Measurements from ENCODE around the gene PTPN2. TPM values are rescaled to one million over a fixed set of nuclear protein-coding genes. Genes with fewer than 3 reads are reported as not detected.

PTPN2 gene
- total and polyA plus RNA-seq, 9 of the 15 experiments (the other 6 are each of a cell fraction or from before 2014, with no cell fraction given), result 36.6 to 66.4 (median 43.8) TPM

GRCh38 chr18:12884406-12885323, 628 bp upstream of the PTPN2 start (continued):
- TF ChIP-seq VEZF1 (CRISPR knock-in tag; IDR thresholded peaks at IDR 0.05) (0 out of 2 replicates have a peak, but pooled peaks have one; percentile 25), BCOR (IDR thresholded peaks at IDR 0.05) (no peak), ZBED1 (IDR thresholded peaks at IDR 0.05) (no peak), KDM4B (IDR thresholded peaks at IDR 0.05; ENCODE audit: borderline replicate concordance in 2 of 2, low read depth in 1 of 2) (0 out of 4 replicates have a peak, but pooled peaks of 1 of the 2 experiments have one; percentile 3), ESRRA (IDR thresholded peaks at IDR 0.05; ENCODE audit: borderline replicate concordance, low read depth) (no peak), RBM22 (IDR thresholded peaks at IDR 0.05; ENCODE audit: low read depth, low read length, poor library complexity, severe bottlenecking) (no peak), ZNF121 (CRISPR knock-in tag; conservative IDR thresholded peaks at IDR 0.05) (no peak), SMARCC2 (IDR thresholded peaks at IDR 0.05; ENCODE audit: low read depth) (no peak)

- peak overlapping the region; percentile 89 to 99 for H3K9ac ChIP-seq (ENCODE audit: insufficient read depth in 1 of 2, low read depth in 2 of 2, low read length in 2 of 2)
- POLR2A ChIA-PET, result interaction anchor here (0.5 to 2.9 kb wide), 12 partner anchors 11 to 1078 kb away, joined by 3 to 8 read pairs (median 3); no protein-coding TSS in a partner anchor
- no peaks in the 10 kb centered on the region for H3K9me3 ChIP-seq (replicated peaks; ENCODE audit: control insufficient read depth, insufficient read depth, low read depth, low read length)
- no peak for FAIRE-seq
- BruUV-seq (replicated peaks), result no TSS peak
- CTCF ChIA-PET (ENCODE audit: low intra/inter-chr PET ratio), result no interaction called here
- no peak for DNase-seq (ENCODE audit: extremely low read depth in 1 of 4, low spot score in 3 of 4)
- intact Hi-C loops (cut with micrococcal nuclease) (loop anchor here (10.0 kb wide), 1 partner anchor 111 kb away; the partner anchor contains the start of gene CEP192), in situ Hi-C loops (cut with MboI) (no loop called here)
- H3K4me1 ChIP-seq (replicated peaks in 1 of 2; ENCODE audit: control insufficient read depth in 2 of 2, insufficient read depth in 2 of 2, low read length in 2 of 2), result peaks cover 34 to 48% of the 10 kb centered on the region in 2 experiments
- peak overlapping the region; percentile 98 for H3K27ac ChIP-seq (ENCODE audit: extremely low read depth, low read depth, low read length)
- peaks cover 14% of the 10 kb centered on the region; the same call in 1 of the 2 replicates for H4K20me1 ChIP-seq (replicated peaks; ENCODE audit: control insufficient read depth, insufficient read depth, low read length)
- under 1% methylated on average over 16 of the region's 38 CpGs for WGBS (ENCODE audit: insufficient coverage, low coverage, missing lambda C conversion rate)
- H3K9me1 ChIP-seq (ENCODE audit: control insufficient read depth, insufficient read depth, low read length), result no peaks in the 10 kb centered on the region
- no peaks in the 10 kb centered on the region for H3K27me3 ChIP-seq (ENCODE audit: control insufficient read depth in 2 of 2, insufficient read depth in 2 of 2, low read length in 2 of 2)
- peak overlapping the region; percentile 84 for H3K4me3 ChIP-seq
- H3K79me2 ChIP-seq (ENCODE audit: control insufficient read depth, insufficient read depth, low read length), result peaks cover 59% of the 10 kb centered on the region
- ATAC-seq, result peak; percentile 39
- peak overlapping the region; percentile 99 for H2AFZ ChIP-seq (ENCODE audit: low read depth, low read length)
- no peaks in the 10 kb centered on the region; the same call in 2 of the 3 replicates for H3K36me3 ChIP-seq (ENCODE audit: control insufficient read depth, insufficient read depth, low read length)
- peak overlapping the region; percentile 93 for H3K4me2 ChIP-seq (ENCODE audit: insufficient read depth, low read length)
- no peak for TF ChIP-seq SPI1 (IDR thresholded peaks at IDR 0.05; ENCODE audit: borderline replicate concordance, low read depth, low read length)
- no peak for TF ChIP-seq ZNF764 (CRISPR knock-in tag; IDR thresholded peaks at IDR 0.05; ENCODE audit: low read depth)
- TF ChIP-seq ZNF511 (CRISPR knock-in tag; IDR thresholded peaks at IDR 0.05), result 0 out of 2 replicates have a peak, but pooled peaks have one; percentile 12
- TF ChIP-seq ERF (CRISPR knock-in tag; IDR thresholded peaks at IDR 0.05), result 0 out of 2 replicates have a peak, but pooled peaks have one; percentile 15
- TF ChIP-seq SREBF1 (IDR thresholded peaks at IDR 0.05; ENCODE audit: borderline replicate concordance, low read depth, low read length), result no peak
- no peak for TF ChIP-seq SMARCC2 (IDR thresholded peaks at IDR 0.05; ENCODE audit: low read depth)
- peak in 1 of 2 experiments; percentile 69; a peak in 1 of 4 replicates for TF ChIP-seq NONO (IDR thresholded peaks at IDR 0.05; ENCODE audit: low read depth in 2 of 2, low read length in 1 of 2)
- TF ChIP-seq CHD1 (IDR thresholded peaks at IDR 0.05; ENCODE audit: low read length), result peak; percentile 25
- peak; percentile 64; the same call in 1 of the 2 replicates for TF ChIP-seq HDAC8 (tag; IDR thresholded peaks at IDR 0.05)
- TF ChIP-seq ETS1 (conservative IDR thresholded peaks at IDR 0.05; ENCODE audit: control insufficient read depth, low read depth, low read length), result peak; percentile 52; the same call in 1 of the 2 replicates
Observed at GRCh38 chr18:12883372-12883683, 709 bp downstream of the PTPN2 start.

Measured in K562 (cell line).